Subcutaneous abdominal adipose tissue (tissue), 5 donors: ENCODE data around the gene MACROH2A1.

Experiments used
- H3K27ac ChIP-seq: one replicate; pipeline ENCODE4 v1.7.0; 2013; ENCODE audit warnings: low read depth, mild to moderate bottlenecking, inconsistent platforms, low read length, moderate library complexity
- H3K27me3 ChIP-seq, 5 donors: one replicate each; pipeline ENCODE4 v1.7.0; 2013; ENCODE audit warnings: low read length in 5 of 5, inconsistent platforms in 1 of 5; ENCODE audit not compliant: control insufficient read depth in 5 of 5, insufficient read depth in 4 of 5
- H3K36me3 ChIP-seq, 5 donors: one replicate each; pipeline ENCODE4 v1.7.0; 2013; ENCODE audit warnings: low read length in 5 of 5; ENCODE audit not compliant: control insufficient read depth in 5 of 5, insufficient read depth in 5 of 5
- H3K4me1 ChIP-seq, 5 donors: one replicate each; pipeline ENCODE4 v1.7.0; 2013; ENCODE audit warnings: low read length in 5 of 5, mild to moderate bottlenecking in 3 of 5, moderate library complexity in 1 of 5; ENCODE audit not compliant: control insufficient read depth in 5 of 5, insufficient read depth in 5 of 5
- H3K4me3 ChIP-seq, 5 donors: one replicate each; pipeline ENCODE4 v1.7.0; 2013; ENCODE audit warnings: low read length in 5 of 5, low read depth in 1 of 5
- H3K9ac ChIP-seq, 5 donors: one replicate each; pipeline ENCODE4 v1.7.0; 2013; ENCODE audit warnings: low read length in 5 of 5, mild to moderate bottlenecking in 4 of 5, moderate library complexity in 3 of 5
- H3K9me3 ChIP-seq, 5 donors: one replicate each; pipeline ENCODE4 v1.7.0; 2013; ENCODE audit warnings: low read length in 5 of 5; ENCODE audit not compliant: control insufficient read depth in 5 of 5
- donor health status: healthy.
- donor health status: healthy.
- donor health status: healthy.
- donor health status: healthy.
- donor health status: healthy.

Gene MACROH2A1

GRCh38 chr5:135391116-135391868, 7.7 kb downstream of the MACROH2A1 start:
- peak overlapping the region in 3 of 5 donors; percentile 15 to 60 (median 34) for H3K9ac ChIP-seq
- H3K27ac ChIP-seq: no peak overlapping the region
- peaks cover 4 to 35% (median 21%) of the 10 kb centered on the region in 5 donors for H3K36me3 ChIP-seq
- H3K27me3 ChIP-seq: no peaks in the 10 kb centered on the region
- peaks cover 6 to 76% (median 66%) of the 10 kb centered on the region in 5 donors for H3K4me1 ChIP-seq
- H3K9me3 ChIP-seq: no peaks in the 10 kb centered on the region
- no peak overlapping the region for H3K4me3 ChIP-seq

- Histone ChIP-seq H3K27me3 (no peaks in the 10 kb centered on the region), H3K4me3 (no peak overlapping the region), H3K9me3 (no peaks in the 10 kb centered on the region), H3K4me1 (peaks cover 6 to 77% (median 63%) of the 10 kb centered on the region in 5 donors), H3K9ac (no peak overlapping the region), H3K36me3 (peaks cover 4 to 56% (median 39%) of the 10 kb centered on the region in 5 donors), H3K27ac (no peak overlapping the region)
Observed at GRCh38 chr5:135388860-135389435, 10.1 kb downstream of the MACROH2A1 start.

GRCh38 chr5:135387629-135387960, 11.4 kb downstream of the MACROH2A1 start:
- H3K4me3 ChIP-seq: no peak overlapping the region
- no peaks in the 10 kb centered on the region for H3K27me3 ChIP-seq
- peaks cover 11 to 65% (median 48%) of the 10 kb centered on the region in 5 donors for H3K36me3 ChIP-seq
- peak overlapping the region; percentile 64 for H3K27ac ChIP-seq
- H3K9me3 ChIP-seq: no peaks in the 10 kb centered on the region
- no peak overlapping the region for H3K9ac ChIP-seq
- peaks cover 6 to 74% (median 50%) of the 10 kb centered on the region in 5 donors for H3K4me1 ChIP-seq

- Histone ChIP-seq H3K4me1 (peaks cover 5 to 69% (median 45%) of the 10 kb centered on the region in 5 donors), H3K9me3 (no peaks in the 10 kb centered on the region), H3K4me3 (peak overlapping the region in 1 of 5 donors; percentile 1), H3K27me3 (no peaks in the 10 kb centered on the region), H3K9ac (peak overlapping the region in 1 of 5 donors; percentile 9), H3K27ac (peak overlapping the region; percentile 64), H3K36me3 (peaks cover 17 to 64% (median 50%) of the 10 kb centered on the region in 5 donors)
Observed at GRCh38 chr5:135386886-135387628, 12.0 kb downstream of the MACROH2A1 start.

- Histone ChIP-seq H3K36me3 (peaks cover 19 to 68% (median 52%) of the 10 kb centered on the region in 5 donors), H3K27me3 (no peaks in the 10 kb centered on the region), H3K4me1 (peaks cover 0 to 59% (median 35%) of the 10 kb centered on the region in 5 donors), H3K4me3 (no peak overlapping the region), H3K27ac (peak overlapping the region; percentile 64), H3K9ac (no peak overlapping the region), H3K9me3 (no peaks in the 10 kb centered on the region)
Observed at GRCh38 chr5:135386096-135386495, 12.9 kb downstream of the MACROH2A1 start.

GRCh38 chr5:135385576-135385975, 13.5 kb downstream of the MACROH2A1 start:
- no peak overlapping the region for H3K9ac ChIP-seq
- H3K4me1 ChIP-seq: peaks cover 0 to 54% (median 31%) of the 10 kb centered on the region in 5 donors
- no peaks in the 10 kb centered on the region for H3K27me3 ChIP-seq
- H3K4me3 ChIP-seq: no peak overlapping the region
- H3K36me3 ChIP-seq: peaks cover 23 to 68% (median 52%) of the 10 kb centered on the region in 5 donors
- H3K27ac ChIP-seq: peak overlapping the region; percentile 22
- no peaks in the 10 kb centered on the region for H3K9me3 ChIP-seq

- Histone ChIP-seq H3K27ac (no peak overlapping the region), H3K27me3 (no peaks in the 10 kb centered on the region), H3K4me3 (no peak overlapping the region), H3K9ac (no peak overlapping the region), H3K9me3 (no peaks in the 10 kb centered on the region), H3K4me1 (peaks cover 0 to 50% (median 31%) of the 10 kb centered on the region in 5 donors), H3K36me3 (peaks cover 23 to 71% (median 57%) of the 10 kb centered on the region in 5 donors)
Observed at GRCh38 chr5:135384898-135385297, 14.1 kb downstream of the MACROH2A1 start.

GRCh38 chr5:135383803-135384495, 15.1 kb downstream of the MACROH2A1 start:
- Histone ChIP-seq H3K36me3 (peaks cover 23 to 77% (median 57%) of the 10 kb centered on the region in 5 donors), H3K4me1 (peaks cover 3 to 60% (median 41%) of the 10 kb centered on the region in 5 donors), H3K27ac (no peak overlapping the region), H3K27me3 (no peaks in the 10 kb centered on the region), H3K4me3 (no peak overlapping the region), H3K9ac (no peak overlapping the region), H3K9me3 (no peaks in the 10 kb centered on the region)

- Histone ChIP-seq H3K27ac (no peak overlapping the region), H3K4me3 (no peak overlapping the region), H3K9ac (no peak overlapping the region), H3K27me3 (no peaks in the 10 kb centered on the region), H3K4me1 (peaks cover 3 to 69% (median 51%) of the 10 kb centered on the region in 5 donors), H3K36me3 (peaks cover 24 to 76% (median 49%) of the 10 kb centered on the region in 5 donors), H3K9me3 (no peaks in the 10 kb centered on the region)
Observed at GRCh38 chr5:135382981-135383380, 16.1 kb downstream of the MACROH2A1 start.
